HG02759 (cell line): ENCODE measurements around the gene CABCOCO1.
"Not testable (repeated sequence)": the region's sequence is repeated elsewhere in the genome, so short reads cannot be mapped to it uniquely, and the experiment has no call there.

Source experiments
- ATAC-seq: cut with Tn5 transposase; IDR thresholded peaks from one replicate; pipeline ENCODE4 v1.9.1; 2021; ENCODE audit warnings: mild to moderate bottlenecking, moderate library complexity; ENCODE audit not compliant: unreplicated experiment

Gene CABCOCO1

DNA sequence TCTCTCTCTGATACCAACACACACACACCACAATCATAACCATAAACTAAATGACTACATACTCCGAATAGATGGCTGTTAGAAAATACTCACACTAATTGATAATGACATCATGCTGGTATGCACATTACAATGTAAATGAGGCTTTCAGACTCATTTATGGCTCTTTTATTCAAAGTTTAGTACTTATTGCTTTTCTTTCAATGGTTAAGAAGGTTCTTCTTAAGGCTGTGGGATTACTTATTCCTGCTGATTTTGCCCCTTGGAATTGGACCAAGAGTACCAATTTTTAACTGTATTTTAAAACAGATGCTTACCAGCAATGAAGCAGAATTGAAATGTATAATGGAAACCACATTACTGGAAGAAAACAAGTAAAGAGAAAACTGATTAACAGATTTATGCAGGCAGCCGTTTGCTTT, 20.6 kb upstream of the CABCOCO1 start:
- no peak for ATAC-seq

GRCh38 chr10:61642676-61643075, 20.1 kb upstream of the CABCOCO1 start:
- ATAC-seq = no peak

DNA sequence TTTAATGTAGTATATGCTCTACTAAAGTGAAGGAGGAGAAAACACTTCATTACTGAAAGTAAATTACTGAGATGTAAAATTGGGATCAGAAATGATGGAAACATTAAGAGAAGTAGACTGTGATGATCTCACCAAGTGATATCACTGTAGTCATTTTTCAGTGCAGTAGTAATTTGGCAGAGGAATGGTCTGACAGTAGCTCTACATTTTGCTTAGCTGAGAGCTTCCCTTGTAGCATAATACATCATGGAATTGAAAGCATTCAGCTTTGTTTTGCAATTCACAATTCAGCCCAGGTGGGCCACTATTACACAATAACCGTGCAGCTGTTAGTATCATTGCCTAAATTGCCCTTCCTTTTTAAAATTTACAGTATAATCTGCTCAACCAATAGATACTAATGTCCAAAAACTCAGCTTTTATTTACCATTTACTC, 19.4 kb upstream of the CABCOCO1 start:
- ATAC-seq = no peak

GRCh38 chr10:61653699-61654098, 9.0 kb upstream of the CABCOCO1 start:
- ATAC-seq = no peak

GRCh38 chr10:61655335-61655851, 7.3 kb upstream of the CABCOCO1 start:
- ATAC-seq = no peak

- no peak for ATAC-seq
These were observed 737 bp downstream of the CABCOCO1 start for GRCh38 chr10:61663466-61663865.

DNA sequence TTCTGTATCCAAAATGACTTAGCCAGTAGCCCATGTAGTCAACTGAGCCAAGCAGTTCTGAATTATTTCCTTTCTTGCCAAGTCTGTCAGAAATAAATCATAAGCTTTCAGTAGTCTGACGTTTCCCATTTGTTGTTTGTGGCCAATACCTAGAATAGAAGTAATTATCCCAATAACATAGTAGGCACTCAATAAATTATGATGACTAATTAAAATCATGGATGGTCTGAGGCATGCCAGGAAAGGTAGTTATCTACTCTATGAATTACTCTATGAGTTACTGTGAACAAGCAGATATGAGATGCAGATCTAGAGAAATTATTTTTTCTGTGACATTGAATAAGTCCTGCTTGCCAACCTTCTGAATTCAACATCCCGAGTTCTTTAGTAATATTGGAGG, 2.3 kb downstream of the CABCOCO1 start:
- ATAC-seq = no peak

GRCh38 chr10:61669161-61669725, 6.5 kb downstream of the CABCOCO1 start:
- no peak for ATAC-seq

DNA sequence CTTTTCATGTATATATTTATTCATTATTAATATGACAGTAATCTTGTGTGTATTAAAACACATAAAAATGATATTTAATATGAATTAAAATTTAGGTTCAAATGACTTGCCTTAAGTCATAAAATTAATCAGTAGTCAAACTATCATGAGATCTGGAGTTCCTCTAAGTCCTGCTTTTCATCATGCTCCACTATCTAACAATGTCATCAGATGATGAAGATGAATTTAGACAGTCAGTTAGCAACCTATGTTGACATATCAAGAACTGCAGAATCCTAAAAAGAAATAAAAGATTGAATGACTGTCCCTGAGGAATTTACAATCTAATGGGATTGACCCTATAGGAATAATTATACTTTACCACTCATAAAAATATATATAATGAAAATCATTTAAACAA, 7.1 kb downstream of the CABCOCO1 start:
- no peak for ATAC-seq

DNA sequence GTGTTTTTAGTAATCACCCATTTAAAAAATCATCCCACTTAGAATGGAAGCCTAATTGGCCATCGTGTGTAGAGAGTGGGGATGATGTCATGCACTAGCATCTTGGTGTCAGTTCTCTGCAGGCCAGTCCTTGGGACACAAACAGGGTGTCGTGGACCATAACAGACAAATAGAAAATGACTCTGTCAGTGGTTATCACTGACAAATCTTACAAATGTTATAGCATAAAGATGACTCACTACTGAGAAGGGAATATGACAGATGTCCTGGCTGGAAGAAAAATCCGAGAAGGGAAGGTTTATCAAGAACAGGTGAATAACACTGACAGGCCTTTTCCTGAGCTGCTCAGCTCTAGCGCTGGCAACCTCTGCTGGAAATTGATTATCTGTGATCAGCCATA, 10.6 kb downstream of the CABCOCO1 start:
- ATAC-seq = no peak

GRCh38 chr10:61682323-61682722, 19.6 kb downstream of the CABCOCO1 start:
- no peak for ATAC-seq

DNA sequence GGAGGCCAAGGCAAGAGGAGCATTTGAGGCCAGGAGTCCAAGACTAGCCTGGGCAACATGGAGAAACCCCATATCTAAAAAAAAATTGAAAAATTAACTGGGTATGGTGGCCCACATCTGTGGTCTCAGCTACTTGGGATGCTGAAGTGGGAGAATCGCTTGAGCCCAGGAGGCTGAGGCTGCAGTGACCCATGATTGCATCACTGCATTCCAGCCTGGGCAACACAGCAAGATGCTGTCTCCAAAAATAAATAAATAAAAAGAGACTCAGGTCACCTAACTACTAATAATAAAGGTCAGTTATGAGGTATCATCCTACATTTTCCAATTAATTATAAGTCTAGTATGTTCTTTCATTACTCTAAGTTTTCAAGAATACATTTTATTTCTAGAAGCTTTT, 20.6 kb downstream of the CABCOCO1 start:
- ATAC-seq = no peak

- no peak for ATAC-seq
These were observed 22.3 kb downstream of the CABCOCO1 start for GRCh38 chr10:61684894-61685507.

DNA sequence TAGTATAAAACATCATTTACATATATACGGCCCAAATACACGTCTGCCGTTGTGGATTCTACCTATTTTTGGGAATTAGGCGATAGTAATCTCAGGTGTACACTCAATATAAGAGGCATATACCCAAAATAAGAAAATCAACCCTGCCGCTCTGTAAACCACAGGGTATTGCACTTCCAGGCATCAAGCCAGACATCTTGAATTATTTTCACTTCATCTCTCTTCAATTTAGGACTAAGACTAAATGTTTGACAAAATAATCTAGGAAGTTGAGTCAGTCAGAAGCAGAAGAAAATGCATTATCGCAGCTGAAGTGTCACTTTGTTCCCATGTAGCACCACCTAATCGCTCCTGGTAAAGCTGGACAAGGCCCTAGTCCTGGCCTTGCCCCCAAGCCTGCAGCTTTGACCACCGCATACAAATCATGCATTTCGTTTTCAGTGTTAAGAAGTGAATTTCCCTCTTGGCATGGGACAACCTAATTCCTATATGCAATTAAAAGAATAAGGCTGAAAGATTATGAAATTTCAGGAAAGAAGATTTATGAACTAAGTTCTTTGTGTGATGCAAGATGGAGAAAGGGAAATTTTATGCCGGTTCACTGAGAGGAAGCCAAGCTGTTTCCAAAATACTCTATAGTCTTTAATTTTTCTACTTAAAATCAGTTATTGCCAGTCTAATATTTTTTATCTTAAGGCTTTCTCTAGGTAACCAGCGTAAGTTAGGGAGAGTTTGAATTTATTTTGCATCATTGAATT, 26.0 kb downstream of the CABCOCO1 start:
- no peak for ATAC-seq

DNA sequence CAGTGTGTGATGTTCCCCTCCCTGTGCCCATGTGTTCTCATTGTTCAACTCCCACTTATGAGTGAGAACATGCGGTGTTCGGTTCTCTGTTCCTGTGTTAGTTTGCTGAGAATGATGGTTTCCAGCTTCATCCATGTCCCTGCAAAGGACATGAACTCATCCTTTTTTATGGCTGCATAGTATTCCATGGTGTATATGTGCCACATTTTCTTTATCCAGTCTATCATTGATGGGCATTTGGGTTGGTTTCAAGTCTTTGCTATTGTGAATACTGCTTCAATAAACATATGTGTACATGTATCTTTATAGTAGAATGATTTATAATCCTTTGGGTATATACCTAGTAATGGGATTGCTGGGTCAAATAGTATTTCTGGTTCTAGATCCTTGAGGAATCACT, 28.9 kb downstream of the CABCOCO1 start:
- ATAC-seq = not testable (repeated sequence)

GRCh38 chr10:61692447-61693010, 29.8 kb downstream of the CABCOCO1 start:
- no peak for ATAC-seq

- ATAC-seq = no peak
These were observed 36.4 kb downstream of the CABCOCO1 start for GRCh38 chr10:61698968-61699655.

DNA sequence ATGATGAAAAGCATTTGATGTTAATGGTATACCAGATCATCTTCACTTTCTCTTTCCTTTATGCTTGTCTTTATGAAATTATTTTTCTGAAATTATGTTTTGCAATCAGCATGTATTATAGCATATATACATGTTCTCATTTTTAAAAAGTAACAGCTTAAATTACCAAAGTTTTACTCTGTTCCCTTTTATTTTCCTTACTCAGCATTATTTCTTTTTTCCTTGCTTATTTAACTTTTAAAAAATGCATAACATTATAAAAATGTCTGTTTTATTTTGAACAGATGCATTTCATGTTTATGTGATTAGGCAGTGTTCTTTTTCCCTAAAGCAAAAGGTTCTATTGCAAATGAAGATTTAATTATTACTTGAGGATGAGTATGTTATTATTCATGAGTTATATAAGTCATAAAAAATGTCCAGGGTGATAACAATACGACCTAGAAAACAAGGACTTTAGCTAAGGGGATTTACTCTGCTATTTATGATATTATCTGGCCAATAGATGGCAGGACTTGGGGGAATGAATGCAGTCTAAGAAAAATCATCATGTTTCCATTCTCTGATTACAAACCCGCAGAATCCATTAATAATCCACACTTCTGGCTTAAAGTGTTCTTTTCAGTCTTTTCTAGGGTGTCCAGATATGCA, 38.5 kb downstream of the CABCOCO1 start:
- no peak for ATAC-seq

- ATAC-seq = no peak
These were observed 39.0 kb downstream of the CABCOCO1 start for GRCh38 chr10:61701706-61702105.

- no peak for ATAC-seq
These were observed 39.9 kb downstream of the CABCOCO1 start for GRCh38 chr10:61702584-61702983.
